ENCODE data around the gene TRPM3.
A peak's percentile ranks its signal among the peaks of the same experiment; 100 is the strongest.

Gene TRPM3

GRCh38 chr9:71001780-71002386, 119.5 kb downstream of the TRPM3 start:
- Histone ChIP-seq H2AFZ (ENCODE audit: low read depth) (no peak overlapping the region), H4K20me1 (ENCODE audit: insufficient read depth) (no peaks in the 10 kb centered on the region), H3K4me2 (no peak overlapping the region), H3K9ac (no peak overlapping the region), H3K27me3 (ENCODE audit: insufficient read depth, low read depth) (no peaks in the 10 kb centered on the region), H3K27ac (no peak overlapping the region), H3K4me3 (IDR thresholded peaks at IDR 0.05; ENCODE audit: insufficient read depth, low read depth, low read length) (no peak overlapping the region), H3K79me2 (ENCODE audit: insufficient read depth, low read depth) (no peaks in the 10 kb centered on the region), H3K4me1 (ENCODE audit: low read depth, poor library complexity, severe bottlenecking) (no peaks in the 10 kb centered on the region), H3K36me3 (ENCODE audit: insufficient read depth) (no peaks in the 10 kb centered on the region)
- peak; percentile 61 for TF ChIP-seq CTCF (conservative IDR thresholded peaks at IDR 0.05; ENCODE audit: low read depth, low read length)

- Histone ChIP-seq H4K20me1 (ENCODE audit: insufficient read depth) (no peaks in the 10 kb centered on the region), H3K4me2 (no peak overlapping the region), H3K27me3 (ENCODE audit: insufficient read depth, low read depth) (no peaks in the 10 kb centered on the region), H2AFZ (ENCODE audit: low read depth) (no peak overlapping the region), H3K9ac (no peak overlapping the region), H3K4me3 (IDR thresholded peaks at IDR 0.05; ENCODE audit: insufficient read depth, low read depth, low read length) (no peak overlapping the region), H3K4me1 (ENCODE audit: low read depth, poor library complexity, severe bottlenecking) (no peaks in the 10 kb centered on the region), H3K36me3 (ENCODE audit: insufficient read depth) (no peaks in the 10 kb centered on the region), H3K79me2 (ENCODE audit: insufficient read depth, low read depth) (no peaks in the 10 kb centered on the region), H3K27ac (no peak overlapping the region)
- no peak for TF ChIP-seq CTCF (conservative IDR thresholded peaks at IDR 0.05; ENCODE audit: low read depth, low read length)
Observed at GRCh38 chr9:70998962-70999361, 122.5 kb downstream of the TRPM3 start.

- no peak overlapping the region for H2AFZ ChIP-seq (ENCODE audit: low read depth)
- H3K9ac ChIP-seq = no peak overlapping the region
- TF ChIP-seq CTCF (conservative IDR thresholded peaks at IDR 0.05; ENCODE audit: low read depth, low read length) = no peak
- no peaks in the 10 kb centered on the region for H4K20me1 ChIP-seq (ENCODE audit: insufficient read depth)
- no peaks in the 10 kb centered on the region for H3K79me2 ChIP-seq (ENCODE audit: insufficient read depth, low read depth)
- H3K4me1 ChIP-seq (ENCODE audit: low read depth, poor library complexity, severe bottlenecking) = no peaks in the 10 kb centered on the region
- H3K27ac ChIP-seq = no peak overlapping the region
- no peak overlapping the region for H3K4me2 ChIP-seq
- H3K36me3 ChIP-seq (ENCODE audit: insufficient read depth) = no peaks in the 10 kb centered on the region
- no peaks in the 10 kb centered on the region for H3K27me3 ChIP-seq (ENCODE audit: insufficient read depth, low read depth)
- H3K4me3 ChIP-seq (IDR thresholded peaks at IDR 0.05; ENCODE audit: insufficient read depth, low read depth, low read length) = no peak overlapping the region
Observed at GRCh38 chr9:70995511-70995910, 125.9 kb downstream of the TRPM3 start.

- no peaks in the 10 kb centered on the region for H3K27me3 ChIP-seq (ENCODE audit: insufficient read depth, low read depth)
- no peak overlapping the region for H3K27ac ChIP-seq
- no peak overlapping the region for H3K9ac ChIP-seq
- H2AFZ ChIP-seq (ENCODE audit: low read depth) = no peak overlapping the region
- H4K20me1 ChIP-seq (ENCODE audit: insufficient read depth) = no peaks in the 10 kb centered on the region
- no peak for TF ChIP-seq CTCF (conservative IDR thresholded peaks at IDR 0.05; ENCODE audit: low read depth, low read length)
- H3K4me2 ChIP-seq = no peak overlapping the region
- H3K79me2 ChIP-seq (ENCODE audit: insufficient read depth, low read depth) = no peaks in the 10 kb centered on the region
- no peaks in the 10 kb centered on the region for H3K4me1 ChIP-seq (ENCODE audit: low read depth, poor library complexity, severe bottlenecking)
- H3K36me3 ChIP-seq (ENCODE audit: insufficient read depth) = no peaks in the 10 kb centered on the region
- no peak overlapping the region for H3K4me3 ChIP-seq (IDR thresholded peaks at IDR 0.05; ENCODE audit: insufficient read depth, low read depth, low read length)
Observed at GRCh38 chr9:70994582-70994981, 126.8 kb downstream of the TRPM3 start.

All from KMS-11 (cell line).